Lung (tissue), 12 donors: ENCODE measurements around the gene CASS4. TPM values are rescaled to one million over a fixed set of nuclear protein-coding genes. Genes with fewer than 3 reads are reported as not detected.

Experiments
- ATAC-seq: fragments of 200-7000 bp; cut with Tn5 transposase; one replicate; pipeline ENCODE4 v1.9.1; 2020; ENCODE audit warnings: moderate number of reproducible peaks; ENCODE audit not compliant: insufficient read depth, low FRiP score
- DNase-seq, 3 donors: peaks; one replicate each; pipeline ENCODE4 v3.0.0-alpha.2; 2013 to 2017
- H3K27ac ChIP-seq, 2 donors: one replicate each; pipeline ENCODE4 v1.5.1; 2013; ENCODE audit warnings: mild to moderate bottlenecking in 2 of 2, moderate library complexity in 2 of 2, control low read depth in 1 of 2, inconsistent platforms in 1 of 2, low read depth in 1 of 2, low read length in 1 of 2
- H3K27me3 ChIP-seq, 3 donors: one replicate each; pipeline ENCODE4 v1.5.1; 2013; ENCODE audit warnings: low read length in 2 of 3; ENCODE audit not compliant: control insufficient read depth in 3 of 3, insufficient read depth in 3 of 3
- H3K36me3 ChIP-seq, 4 donors: one replicate each; pipeline ENCODE4 v1.5.1; 2013; ENCODE audit warnings: low read length in 4 of 4, mild to moderate bottlenecking in 1 of 4, moderate library complexity in 1 of 4; ENCODE audit not compliant: control insufficient read depth in 4 of 4, insufficient read depth in 4 of 4
- H3K4me1 ChIP-seq, 5 donors: one replicate each; pipeline ENCODE4 v1.5.1; 2013; ENCODE audit warnings: low read length in 5 of 5, mild to moderate bottlenecking in 2 of 5, moderate library complexity in 1 of 5; ENCODE audit not compliant: control insufficient read depth in 5 of 5, insufficient read depth in 5 of 5
- H3K4me3 ChIP-seq: one replicate; pipeline ENCODE4 v1.5.1; 2013; ENCODE audit warnings: mild to moderate bottlenecking, control low read depth, moderate library complexity
- H3K9ac ChIP-seq, 2 donors: one replicate each; pipeline ENCODE4 v1.5.1; 2013; ENCODE audit warnings: low read length in 2 of 2, control low read depth in 1 of 2; ENCODE audit not compliant: insufficient read depth in 1 of 2
- H3K9me3 ChIP-seq, 4 donors: one replicate each; pipeline ENCODE4 v1.5.1; 2013; ENCODE audit warnings: low read length in 3 of 4, mild to moderate bottlenecking in 1 of 4, moderate library complexity in 1 of 4; ENCODE audit not compliant: control insufficient read depth in 4 of 4, insufficient read depth in 3 of 4
- WGBS, 2 donors: extraction: QIAGEN DNeasy Blood & Tissue Kit; methylation state at CpG; one replicate each; pipeline ENCODE4 v1.1.7; 2013; 5-methylcytosine and 5-hydroxymethylcytosine counted together
- polyA plus RNA-seq, 2 donors: library from polyadenylated mRNA; stranded (reverse); fragments of 200-250 nt; gene quantifications; one replicate each; pipeline ENCODE4 v1.2.1, GENCODE V29; 2013
- total RNA-seq, 2 donors: library from RNA; depleted of rRNA in 1 of 2; stranded (reverse); fragments of >200 nt in 1 of 2; gene quantifications; one replicate each; pipeline ENCODE4 v1.2.1, GENCODE V29; 2014 to 2021
- TF ChIP-seq, protein P1 (sequence below): IDR thresholded peaks from 2 replicates; pipeline ENCODE4 v1.5.1; 2012; ENCODE audit warnings: mild to moderate bottlenecking; ENCODE audit errors: control extremely low read depth, extremely low read depth
- donor health status: control.
- donor health status: control.
- donor health status: Bipolar disorder and iron deficiency.
- donor health status: healthy.
- donor health status: DM: yes; HTN: yes; CAD: no.

The CASS4 gene
- total and polyA plus RNA-seq, 4 donors: 4.5 to 30.7 (median 14.8) TPM

DNA sequence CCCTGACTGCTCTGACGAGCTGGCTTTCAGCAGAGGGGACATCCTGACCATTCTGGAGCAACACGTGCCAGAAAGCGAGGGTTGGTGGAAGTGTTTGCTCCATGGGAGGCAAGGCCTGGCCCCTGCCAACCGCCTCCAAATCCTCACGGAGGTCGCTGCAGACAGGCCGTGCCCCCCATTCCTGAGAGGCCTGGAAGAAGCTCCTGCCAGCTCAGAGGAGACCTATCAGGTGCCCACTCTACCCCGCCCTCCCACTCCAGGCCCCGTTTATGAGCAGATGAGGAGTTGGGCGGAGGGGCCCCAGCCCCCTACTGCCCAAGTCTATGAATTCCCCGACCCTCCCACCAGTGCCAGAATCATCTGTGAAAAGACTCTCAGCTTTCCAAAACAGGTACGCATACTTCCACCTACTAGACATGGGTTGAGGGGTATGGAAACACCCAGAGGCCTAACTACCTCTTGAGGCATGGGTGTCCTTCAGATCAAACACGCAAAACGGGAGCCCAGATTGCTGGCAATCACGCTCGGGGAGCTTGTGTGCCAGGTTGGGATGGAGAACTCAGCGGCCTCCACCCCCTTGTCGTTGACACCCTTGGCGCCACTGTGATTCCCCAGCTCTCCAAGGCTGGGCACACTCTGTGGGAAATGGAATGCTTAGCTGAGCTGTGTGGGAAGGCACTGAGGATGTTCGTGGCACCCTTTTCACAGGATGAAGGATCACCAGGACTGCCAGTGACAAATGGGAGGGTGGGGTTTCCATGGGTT, 25.3 kb downstream of the CASS4 start:
- Histone ChIP-seq H3K4me1 (peaks cover 0 to 62% (median 43%) of the 10 kb centered on the region in 5 donors), H3K27me3 (no peaks in the 10 kb centered on the region), H3K27ac (peak overlapping the region in 1 of 2 donors; percentile 74), H3K9ac (no peak overlapping the region), H3K9me3 (no peaks in the 10 kb centered on the region), H3K4me3 (no peak overlapping the region), H3K36me3 (peaks cover 0 to 8% (median 3%) of the 10 kb centered on the region in 4 donors)
- ATAC-seq (no peak), DNase-seq (no peak)
- TF ChIP-seq, protein P1, sequence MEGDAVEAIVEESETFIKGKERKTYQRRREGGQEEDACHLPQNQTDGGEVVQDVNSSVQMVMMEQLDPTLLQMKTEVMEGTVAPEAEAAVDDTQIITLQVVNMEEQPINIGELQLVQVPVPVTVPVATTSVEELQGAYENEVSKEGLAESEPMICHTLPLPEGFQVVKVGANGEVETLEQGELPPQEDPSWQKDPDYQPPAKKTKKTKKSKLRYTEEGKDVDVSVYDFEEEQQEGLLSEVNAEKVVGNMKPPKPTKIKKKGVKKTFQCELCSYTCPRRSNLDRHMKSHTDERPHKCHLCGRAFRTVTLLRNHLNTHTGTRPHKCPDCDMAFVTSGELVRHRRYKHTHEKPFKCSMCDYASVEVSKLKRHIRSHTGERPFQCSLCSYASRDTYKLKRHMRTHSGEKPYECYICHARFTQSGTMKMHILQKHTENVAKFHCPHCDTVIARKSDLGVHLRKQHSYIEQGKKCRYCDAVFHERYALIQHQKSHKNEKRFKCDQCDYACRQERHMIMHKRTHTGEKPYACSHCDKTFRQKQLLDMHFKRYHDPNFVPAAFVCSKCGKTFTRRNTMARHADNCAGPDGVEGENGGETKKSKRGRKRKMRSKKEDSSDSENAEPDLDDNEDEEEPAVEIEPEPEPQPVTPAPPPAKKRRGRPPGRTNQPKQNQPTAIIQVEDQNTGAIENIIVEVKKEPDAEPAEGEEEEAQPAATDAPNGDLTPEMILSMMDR: no peak
- WGBS, 2 donors: 80 to 86% methylated on average over 20 of the region's 20 CpGs

DNA sequence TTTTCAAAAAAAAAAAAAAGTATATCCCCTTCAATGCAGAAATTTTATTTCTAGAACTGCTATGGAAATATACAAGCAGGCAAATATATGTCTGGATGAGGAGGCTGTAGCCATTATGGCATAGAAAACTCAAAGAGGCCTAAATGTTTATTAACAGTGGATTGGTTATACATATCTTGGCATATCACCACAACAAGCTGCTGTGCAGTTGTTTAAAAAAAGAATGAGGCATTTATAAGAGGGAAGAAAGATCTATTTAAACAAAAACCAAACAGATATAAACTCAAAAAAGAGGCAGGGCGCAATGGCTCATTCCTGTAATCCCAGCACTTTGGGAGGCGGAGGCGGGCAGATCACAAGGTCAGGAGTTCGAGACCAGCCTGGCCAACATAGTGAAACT, 26.2 kb downstream of the CASS4 start:
- TF ChIP-seq, protein P1: no peak
- peak in 1 of 3 donors; percentile 54 for DNase-seq
- Histone ChIP-seq H3K9me3 (no peaks in the 10 kb centered on the region), H3K27me3 (no peaks in the 10 kb centered on the region), H3K4me3 (no peak overlapping the region), H3K9ac (no peak overlapping the region), H3K4me1 (peaks cover 0 to 60% (median 37%) of the 10 kb centered on the region in 5 donors), H3K27ac (no peak overlapping the region), H3K36me3 (peaks cover 0 to 8% (median 3%) of the 10 kb centered on the region in 4 donors)
- no peak for ATAC-seq
- WGBS, 2 donors: 89 to 92% methylated on average over 4 of the region's 4 CpGs

DNA sequence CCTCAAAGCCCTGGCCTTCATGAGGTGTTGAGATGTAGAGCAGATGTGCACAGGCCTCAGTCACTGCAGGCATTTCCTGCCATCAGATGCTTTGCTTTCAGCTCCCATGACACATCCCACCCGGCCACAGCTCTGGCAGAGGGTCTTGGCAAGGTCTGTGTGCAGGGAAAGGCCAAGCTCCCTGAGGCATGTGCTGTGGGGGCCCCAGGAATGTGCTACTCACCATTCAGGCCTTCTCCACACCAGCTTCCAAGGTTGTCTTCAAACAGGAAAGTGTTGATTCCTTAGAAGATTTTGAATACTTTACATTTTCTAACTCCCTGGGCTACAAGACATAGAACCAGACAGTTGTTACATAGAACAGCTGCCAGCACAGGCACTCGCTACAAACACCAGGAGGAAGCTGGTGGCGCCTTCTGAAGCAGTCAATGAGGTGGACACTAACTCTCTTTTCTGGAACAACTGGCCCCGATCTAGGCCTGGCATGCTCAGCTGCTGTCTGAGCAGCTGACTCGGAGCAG, 27.8 kb downstream of the CASS4 start:
- no peak overlapping the region for H3K27ac ChIP-seq
- TF ChIP-seq, protein P1: no peak
- no peaks in the 10 kb centered on the region for H3K9me3 ChIP-seq
- peaks cover 0 to 8% (median 3%) of the 10 kb centered on the region in 4 donors for H3K36me3 ChIP-seq
- H3K9ac ChIP-seq: peak overlapping the region in 1 of 2 donors; percentile 50
- H3K4me3 ChIP-seq: no peak overlapping the region
- peaks cover 0 to 65% (median 39%) of the 10 kb centered on the region in 5 donors for H3K4me1 ChIP-seq
- H3K27me3 ChIP-seq: peaks cover 0 to 7% (median 0%) of the 10 kb centered on the region in 3 donors
- ATAC-seq: peak; percentile 77
- peak; percentile 97 to 98 (median 98) for DNase-seq
- whole genome bisulfite sequencing, 2 donors: 34 to 48% methylated on average over 5 of the region's 5 CpGs
